AG04450 (cell line): Measurements from ENCODE around the gene PTPRJ. TPM values are rescaled to one million over a fixed set of nuclear protein-coding genes. Genes with fewer than 3 reads are reported as not detected.

Experiments used
- CTCF ChIA-PET: fragments of 300-600, 350-600 bp; formaldehyde crosslinking; extraction: SDS; loops from one replicate; lab custom pipeline; 2022; ENCODE audit warnings: antibody characterized with exemption, inconsistent platforms; lab: Charles Lee
- POLR2A ChIA-PET: fragments of 350-600 bp; formaldehyde crosslinking; extraction: SDS; loops from one replicate; lab custom pipeline; 2021; ENCODE audit warnings: antibody characterized with exemption, inconsistent platforms; lab: Yijun Ruan, JAX
- DNase-seq: peaks from one replicate; pipeline ENCODE4 v3.0.0-alpha.2; 2011; ENCODE audit warnings: low read depth, low spot score
- H3K27ac ChIP-seq: one replicate; pipeline ENCODE4 v1.5.1; 2012; ENCODE audit warnings: low read depth, low read length, control low read depth
- H3K27me3 ChIP-seq: one replicate; pipeline ENCODE4 v1.6.0; 2012; ENCODE audit warnings: low read length; ENCODE audit not compliant: control insufficient read depth, insufficient read depth
- H3K4me3 ChIP-seq: 2 replicates; pipeline ENCODE4 v1.5.1; 2011; ENCODE audit warnings: mild to moderate bottlenecking, low read depth, low read length, control low read depth
- H3K9me3 ChIP-seq: 2 replicates; pipeline ENCODE4 v1.5.1; 2012; ENCODE audit warnings: low read length; ENCODE audit not compliant: control insufficient read depth, insufficient read depth
- polyA plus RNA-seq: library from polyadenylated mRNA; depleted of rRNA; stranded (reverse); fragments of >200 nt; gene quantifications from 2 replicates; pipeline ENCODE4 v1.2.3, GENCODE V29; 2011
- TF ChIP-seq, protein P1 (sequence below): IDR thresholded peaks from 2 replicates; pipeline ENCODE4 v1.5.1; 2011; ENCODE audit warnings: low read depth, low read length, control low read depth, inconsistent platforms

PTPRJ gene
- polyA plus RNA-seq, 1 experiment: 5.2 TPM

DNA sequence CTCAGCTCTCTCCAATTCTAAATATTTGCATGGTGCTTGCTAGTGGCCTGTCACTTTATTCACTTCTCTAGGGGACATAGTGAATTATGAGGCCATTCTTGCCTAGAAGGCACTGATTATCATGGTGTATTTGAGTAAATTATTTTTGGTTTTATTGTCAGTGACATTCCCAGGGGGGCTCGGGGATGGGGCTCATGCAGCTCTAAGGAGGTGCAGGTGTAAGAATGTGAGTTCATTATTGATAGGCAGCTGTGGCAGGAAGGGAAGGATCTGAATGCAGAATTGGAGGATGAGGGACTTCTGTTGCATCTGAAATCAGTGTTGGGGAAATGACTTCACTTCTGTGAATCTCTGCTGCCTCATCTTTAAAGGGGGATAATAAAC is 182.5 kb downstream of the PTPRJ start:
- H3K27me3 ChIP-seq: no peaks in the 10 kb centered on the region

DNA sequence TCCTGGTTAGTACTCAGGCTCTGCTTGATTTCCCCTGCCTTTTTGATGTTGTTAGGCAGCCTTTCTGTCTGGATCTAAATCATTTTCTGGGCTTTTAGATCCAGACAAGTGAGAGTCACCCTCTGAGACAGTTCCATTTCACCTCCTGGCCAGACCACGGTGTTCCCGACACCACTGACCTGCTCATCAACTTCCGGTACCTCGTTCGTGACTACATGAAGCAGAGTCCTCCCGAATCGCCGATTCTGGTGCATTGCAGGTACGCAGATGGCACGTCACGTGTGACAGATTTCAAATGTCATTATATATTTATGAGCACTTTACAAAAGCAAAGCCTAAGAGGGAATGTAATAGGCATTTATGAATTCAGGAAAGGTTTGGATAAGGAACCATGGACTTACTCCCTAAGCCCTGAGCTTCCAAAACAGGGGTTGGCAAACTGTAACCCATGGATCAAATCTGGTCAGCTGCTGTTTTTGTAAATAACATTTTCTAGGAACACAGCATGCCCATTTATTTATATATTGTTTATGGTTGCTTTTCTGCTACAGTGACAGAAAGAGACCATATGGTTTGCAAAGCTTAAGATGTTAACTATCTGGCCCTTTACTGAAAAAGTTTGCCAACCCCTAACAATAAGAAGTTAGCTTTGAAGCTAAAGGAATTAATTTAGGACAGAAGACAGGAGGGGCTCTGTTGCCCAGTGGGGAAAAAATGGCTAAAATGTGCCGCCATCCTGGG is 183.2 kb downstream of the PTPRJ start:
- TF ChIP-seq, protein P1, sequence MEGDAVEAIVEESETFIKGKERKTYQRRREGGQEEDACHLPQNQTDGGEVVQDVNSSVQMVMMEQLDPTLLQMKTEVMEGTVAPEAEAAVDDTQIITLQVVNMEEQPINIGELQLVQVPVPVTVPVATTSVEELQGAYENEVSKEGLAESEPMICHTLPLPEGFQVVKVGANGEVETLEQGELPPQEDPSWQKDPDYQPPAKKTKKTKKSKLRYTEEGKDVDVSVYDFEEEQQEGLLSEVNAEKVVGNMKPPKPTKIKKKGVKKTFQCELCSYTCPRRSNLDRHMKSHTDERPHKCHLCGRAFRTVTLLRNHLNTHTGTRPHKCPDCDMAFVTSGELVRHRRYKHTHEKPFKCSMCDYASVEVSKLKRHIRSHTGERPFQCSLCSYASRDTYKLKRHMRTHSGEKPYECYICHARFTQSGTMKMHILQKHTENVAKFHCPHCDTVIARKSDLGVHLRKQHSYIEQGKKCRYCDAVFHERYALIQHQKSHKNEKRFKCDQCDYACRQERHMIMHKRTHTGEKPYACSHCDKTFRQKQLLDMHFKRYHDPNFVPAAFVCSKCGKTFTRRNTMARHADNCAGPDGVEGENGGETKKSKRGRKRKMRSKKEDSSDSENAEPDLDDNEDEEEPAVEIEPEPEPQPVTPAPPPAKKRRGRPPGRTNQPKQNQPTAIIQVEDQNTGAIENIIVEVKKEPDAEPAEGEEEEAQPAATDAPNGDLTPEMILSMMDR: no peak
- ChIA-PET CTCF (interaction anchor here (3.0 kb wide), 1 partner anchor 9 kb away, joined by 21 read pairs; no protein-coding TSS in a partner anchor), POLR2A (no interaction called here)
- no peak overlapping the region for H3K4me3 ChIP-seq
- H3K9me3 ChIP-seq: no peaks in the 10 kb centered on the region
- H3K27me3 ChIP-seq: no peaks in the 10 kb centered on the region
- DNase-seq: no peak
- H3K27ac ChIP-seq: no peak overlapping the region

More for the DNA sequence above, 182.5 kb downstream of the PTPRJ start:
- TF ChIP-seq, protein P1: no peak
- POLR2A ChIA-PET: no interaction called here
- no peak overlapping the region for H3K27ac ChIP-seq
- no peak for DNase-seq
- no peak overlapping the region for H3K4me3 ChIP-seq
- H3K9me3 ChIP-seq: no peaks in the 10 kb centered on the region
- CTCF ChIA-PET: interaction anchor here (1.8 to 3.0 kb wide), 2 partner anchors 10 to 229 kb away, joined by 6 to 21 read pairs; no protein-coding TSS in a partner anchor

DNA sequence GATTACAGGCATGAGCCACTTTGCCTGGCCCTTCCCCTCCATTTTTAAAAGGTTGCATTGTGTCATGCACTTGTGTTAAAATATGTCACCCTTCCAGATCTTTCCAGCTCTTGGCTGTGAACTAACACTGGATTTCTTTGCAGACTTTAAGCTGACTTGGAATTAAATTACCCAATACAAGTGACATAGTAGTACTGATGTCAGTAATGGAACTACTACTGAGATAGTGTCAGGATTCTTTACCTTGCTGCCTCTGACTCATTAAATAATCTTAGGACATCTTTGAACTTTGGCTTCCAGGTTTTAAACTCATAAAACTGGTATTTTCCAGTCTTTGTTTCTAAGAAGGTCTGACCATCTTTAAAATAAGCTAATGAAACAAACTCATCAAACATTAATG is 184.5 kb downstream of the PTPRJ start:
- Histone ChIP-seq H3K27ac (no peak overlapping the region), H3K4me3 (no peak overlapping the region), H3K27me3 (no peaks in the 10 kb centered on the region), H3K9me3 (no peaks in the 10 kb centered on the region)
- ChIA-PET POLR2A (no interaction called here), CTCF (interaction anchor here (0.9 kb wide), 1 partner anchor 230 kb away, joined by 4 read pairs; no protein-coding TSS in a partner anchor)
- TF ChIP-seq, protein P1: no peak
- DNase-seq: no peak

DNA sequence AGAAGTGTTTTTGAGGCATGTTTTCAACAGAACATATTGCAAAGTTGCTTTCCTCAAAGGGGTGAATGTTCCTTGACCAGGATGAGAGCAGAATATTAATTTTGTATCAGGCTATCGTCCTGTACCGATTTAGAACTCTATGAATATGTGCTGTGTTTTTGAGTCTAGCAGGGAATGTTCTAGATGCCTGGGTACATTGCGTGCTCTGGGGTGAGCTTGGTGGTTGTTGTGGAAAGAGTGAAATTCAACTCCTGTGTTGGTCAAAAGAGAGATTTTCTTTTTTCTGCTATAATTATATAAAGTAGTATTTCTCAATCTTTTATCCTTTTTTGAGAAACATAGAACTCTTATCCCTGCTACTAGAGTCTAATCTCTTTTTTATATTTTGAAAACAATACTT is 185.1 kb downstream of the PTPRJ start:
- no peak for DNase-seq
- Histone ChIP-seq H3K9me3 (no peaks in the 10 kb centered on the region), H3K4me3 (no peak overlapping the region), H3K27ac (no peak overlapping the region), H3K27me3 (no peaks in the 10 kb centered on the region)
- ChIA-PET POLR2A (no interaction called here), CTCF (interaction anchor here (0.9 kb wide), 1 partner anchor 231 kb away, joined by 4 read pairs; no protein-coding TSS in a partner anchor)
- TF ChIP-seq, protein P1: no peak

DNA sequence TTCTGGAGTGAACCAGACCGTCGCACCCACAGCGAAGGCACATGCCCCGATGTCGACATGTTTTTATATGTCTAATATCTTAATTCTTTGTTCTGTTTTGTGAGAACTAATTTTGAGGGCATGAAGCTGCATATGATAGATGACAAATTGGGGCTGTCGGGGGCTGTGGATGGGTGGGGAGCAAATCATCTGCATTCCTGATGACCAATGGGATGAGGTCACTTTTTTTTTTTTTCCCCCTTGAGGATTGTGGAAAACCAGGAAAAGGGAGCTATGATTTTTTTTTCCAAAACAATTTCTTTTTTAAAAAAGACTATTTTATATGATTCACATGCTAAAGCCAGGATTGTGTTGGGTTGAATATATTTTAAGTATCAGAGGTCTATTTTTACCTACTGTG is 187.0 kb downstream of the PTPRJ start:
- ChIA-PET CTCF (no interaction called here), POLR2A (no interaction called here)
- DNase-seq: no peak

More for the DNA sequence above, 187.0 kb downstream of the PTPRJ start:
- H3K27me3 ChIP-seq: no peaks in the 10 kb centered on the region
- no peak overlapping the region for H3K4me3 ChIP-seq
- H3K27ac ChIP-seq: no peak overlapping the region
- no peaks in the 10 kb centered on the region for H3K9me3 ChIP-seq
- TF ChIP-seq, protein P1: no peak
